HepG2 (cell line): Measurements from ENCODE around the gene TLDC2. TPM values are rescaled to one million over a fixed set of nuclear protein-coding genes. Genes with fewer than 3 reads are reported as not detected.

ENCODE experiments used
- ATAC-seq: fragments of 200-7000 bp; cut with Tn5 transposase; 3 replicates; pipeline ENCODE4 v1.9.1; 2020; ENCODE audit warnings: mild to moderate bottlenecking, moderate library complexity
- BruUV-seq: library from RNA; stranded (reverse); fragments of 400-500 nt; replicated peaks from 2 replicates; lab custom pipeline; 2021; lab: Mats Ljungman, UMichigan
- CTCF ChIA-PET: fragments of 300-600 bp; formaldehyde crosslinking; extraction: SDS; loops from one replicate; lab custom pipeline; 2021; ENCODE audit warnings: low total read pairs, inconsistent platforms, low intra/inter-chr PET ratio; lab: Yijun Ruan, JAX
- POLR2A ChIA-PET: fragments of 350-600 bp; sonication (Branson Sonifier 250); formaldehyde crosslinking; loops from one replicate; lab custom pipeline; 2020; ENCODE audit warnings: antibody characterized with exemption, inconsistent platforms; lab: Yijun Ruan, JAX
- DNase-seq: peaks from one replicate; pipeline ENCODE4 v3.0.0-alpha.2; 2015; ENCODE audit warnings: low spot score
- FAIRE-seq: peaks from 3 replicates; lab custom pipeline; 2011; peaks lifted over from hg19 to GRCh38; lab: Jason Lieb, UNC
- H2AFZ ChIP-seq: one replicate; pipeline ENCODE4 v1.6.1; 2011; ENCODE audit warnings: low read length, inconsistent platforms
- H3K27ac ChIP-seq: fragments of 300-600 bp; 3 replicates; pipeline ENCODE4 v1.8.0; 2011; ENCODE audit warnings: mixed run types, mild to moderate bottlenecking, mixed read lengths, low read length, inconsistent platforms; ENCODE audit not compliant: insufficient read depth; ENCODE audit errors: extremely low read length
- H3K27me3 ChIP-seq, 2 experiments: fragments of 200-600 bp in 1 of 2; 2 replicates in 1 of 2; 3 replicates in 1 of 2; pipeline versions ENCODE4 v1.6.0 to v1.8.0; 2011; ENCODE audit warnings: low read length in 2 of 2, mild to moderate bottlenecking in 2 of 2, moderate library complexity in 2 of 2, inconsistent platforms in 1 of 2; ENCODE audit not compliant: insufficient read depth in 2 of 2, control insufficient read depth in 1 of 2
- H3K36me3 ChIP-seq, 2 experiments: fragments of 200-600 bp in 1 of 2; replicated peaks in 1 of 2; 2 replicates in 1 of 2; 3 replicates in 1 of 2; pipeline versions ENCODE4 v1.5.1 to v1.8.0; 2011; ENCODE audit warnings: low read length in 2 of 2, inconsistent platforms in 1 of 2; ENCODE audit not compliant: insufficient read depth in 2 of 2, control insufficient read depth in 1 of 2
- H3K4me1 ChIP-seq: 2 replicates; pipeline ENCODE4 v1.5.1; 2012; ENCODE audit warnings: low read length, inconsistent platforms; ENCODE audit not compliant: insufficient read depth
- H3K4me2 ChIP-seq: 2 replicates; pipeline ENCODE4 v1.6.0; 2011; ENCODE audit warnings: low read depth, low read length, inconsistent platforms
- H3K4me3 ChIP-seq, 3 experiments: fragments of 200-600 bp in 1 of 3; sonication (generic), shearing (Covaris generic) in 1 of 3; replicated peaks in 1 of 3; 2 replicates each; pipeline ENCODE4 v1.5.1; 2011 to 2016; ENCODE audit warnings: low read length in 3 of 3, inconsistent platforms in 2 of 3, low read depth in 2 of 3, mild to moderate bottlenecking in 2 of 3, control low read depth in 1 of 3, mixed read lengths in 1 of 3; ENCODE audit not compliant: insufficient read depth in 1 of 3
- H3K79me2 ChIP-seq: one replicate; pipeline ENCODE4 v1.6.1; 2011; ENCODE audit warnings: low read length, inconsistent platforms; ENCODE audit not compliant: insufficient read depth
- H3K9ac ChIP-seq: 2 replicates; pipeline ENCODE4 v1.6.0; 2011; ENCODE audit warnings: mild to moderate bottlenecking, low read depth, low read length, inconsistent platforms; ENCODE audit not compliant: insufficient read depth
- H3K9me3 ChIP-seq: 2 replicates; pipeline ENCODE4 v1.5.1; 2012; ENCODE audit warnings: mild to moderate bottlenecking, low read length
- H4K20me1 ChIP-seq: 2 replicates; pipeline ENCODE4 v1.6.0; 2011; ENCODE audit warnings: inconsistent platforms, mild to moderate bottlenecking, low read length, moderate library complexity; ENCODE audit not compliant: insufficient read depth
- E2F5 ChIP-seq: sonication (generic); formaldehyde crosslinking; conservative IDR thresholded peaks from 2 replicates; pipeline ENCODE4 v1.4.0; 2020; ENCODE audit warnings: missing genetic modification reagents
- GLI4 ChIP-seq: sonication (generic); formaldehyde crosslinking; IDR thresholded peaks from 2 replicates; pipeline ENCODE4 v1.5.1; 2020; ENCODE audit warnings: missing genetic modification reagents, mild to moderate bottlenecking, moderate library complexity, borderline replicate concordance
- HNRNPL ChIP-seq: fragments of 200-400 bp; formaldehyde crosslinking; IDR thresholded peaks from 2 replicates; pipeline ENCODE4 v1.6.1; 2017; ENCODE audit warnings: mild to moderate bottlenecking, low read depth, low read length
- NCOA1 ChIP-seq: sonication (generic); formaldehyde crosslinking; IDR thresholded peaks from 2 replicates; pipeline ENCODE4 v1.9.0; 2021; ENCODE audit warnings: missing genetic modification reagents
- RFX3 ChIP-seq: IDR thresholded peaks from 2 replicates; pipeline ENCODE4 v1.6.1; 2016; ENCODE audit warnings: missing biosample characterization, missing genetic modification reagents
- SMC3 ChIP-seq: IDR thresholded peaks from 2 replicates; pipeline ENCODE4 v1.6.1; 2011; ENCODE audit warnings: low read length, improper control_type of control experiment
- THRA ChIP-seq: sonication (generic); formaldehyde crosslinking; IDR thresholded peaks from 2 replicates; pipeline ENCODE4 v1.4.0; 2020; ENCODE audit warnings: missing genetic modification reagents, borderline replicate concordance
- UBTF ChIP-seq: sonication (generic); formaldehyde crosslinking; IDR thresholded peaks from 2 replicates; pipeline ENCODE4 v1.4.0; 2020; ENCODE audit warnings: mild to moderate bottlenecking, missing genetic modification reagents
- YEATS4 ChIP-seq: sonication (generic); formaldehyde crosslinking; IDR thresholded peaks from 2 replicates; pipeline ENCODE4 v1.4.0; 2020; ENCODE audit warnings: missing genetic modification reagents, borderline replicate concordance
- ZNF44 ChIP-seq: sonication (generic); formaldehyde crosslinking; IDR thresholded peaks from 2 replicates; pipeline ENCODE4 v1.5.1; 2020; ENCODE audit warnings: mild to moderate bottlenecking, missing genetic modification reagents
- ZNF530 ChIP-seq: sonication (generic); formaldehyde crosslinking; IDR thresholded peaks from 2 replicates; pipeline ENCODE4 v1.5.0; 2020; ENCODE audit warnings: low read depth, mild to moderate bottlenecking, missing genetic modification reagents
- ZNF788 ChIP-seq: sonication (generic); formaldehyde crosslinking; IDR thresholded peaks from 2 replicates; pipeline ENCODE4 v1.5.0; 2020; ENCODE audit warnings: mild to moderate bottlenecking, missing genetic modification reagents, borderline replicate concordance
- WGBS: methylation state at CpG from one replicate; pipeline ENCODE4 v1.1.6; 2017; ENCODE audit warnings: low lambda C conversion rate; 5-methylcytosine and 5-hydroxymethylcytosine counted together
- in situ Hi-C: cut with HindIII; loops from 2 replicates; pipeline ENCODE4 v1.10.0; 2017; ENCODE audit warnings: low pct_unique_long_range_greater_than_20kb; ENCODE audit not compliant: extremely low pct_ligation_motif_present
- intact Hi-C: fragments of 100-400 bp; cut with micrococcal nuclease; formaldehyde crosslinking; loops from one replicate; pipeline ENCODE4 v1.10.0; 2022; ENCODE audit not compliant: unreplicated experiment
- polyA plus RNA-seq, 8 experiments: library from polyadenylated mRNA; depleted of rRNA in 3 of 8; stranded (reverse) in 7 of 8; unstranded in 1 of 8; fragments of >200 nt; fragmentation: Illumina TruSeq in 4 of 8; extraction: Trizol in 4 of 8; gene quantifications; 2 replicates each; pipeline versions ENCODE4 v1.2.1 to v1.2.3, GENCODE V29; 2011 to 2016; ENCODE audit warnings: low read depth in 4 of 8, missing spikeins in 1 of 8, mixed read lengths in 1 of 8; ENCODE audit not compliant: insufficient read depth in 1 of 8
- total RNA-seq, 5 experiments: library from RNA; depleted of rRNA; stranded (reverse); fragments of >200 nt; fragmentation: Illumina TruSeq; extraction: Trizol; gene quantifications; 2 replicates each; pipeline ENCODE4 v1.2.3, GENCODE V29; 2016; ENCODE audit warnings: low read depth in 1 of 5

The TLDC2 gene
- total and polyA plus RNA-seq, 2 of the 13 experiments (the other 11 are each of a cell fraction or from before 2014, with no cell fraction given), result 1.5 to 1.6 TPM

GRCh38 chr20:36871640-36872570 lies 4.0 kb upstream of the TLDC2 start (continued):
- TF ChIP-seq UBTF (CRISPR knock-in tag), result peak; percentile 74
- TF ChIP-seq RFX3 (CRISPR knock-in tag), result no peak
- 0 out of 2 replicates have a peak, but pooled peaks have one; percentile 10 for TF ChIP-seq YEATS4

GRCh38 chr20:36872852-36873251 lies 3.1 kb upstream of the TLDC2 start:
- CTCF ChIA-PET, result no interaction called here
- Histone ChIP-seq H3K36me3 (no peaks in the 10 kb centered on the region), H4K20me1 (no peaks in the 10 kb centered on the region), H3K4me1 (peaks cover 63% of the 10 kb centered on the region), H3K9ac (no peak overlapping the region), H3K27me3 (no peaks in the 10 kb centered on the region), H3K79me2 (no peaks in the 10 kb centered on the region), H3K4me3 (peak overlapping the region in 1 of 3 experiments; percentile 64; a peak in 1 of 6 replicates), H3K27ac (no peak overlapping the region), H2AFZ (no peak overlapping the region), H3K9me3 (no peaks in the 10 kb centered on the region), H3K4me2 (peak overlapping the region; percentile 93)
- no peak for FAIRE-seq
- WGBS, result 0% methylated on average over 5 of the region's 5 CpGs
- in situ Hi-C loops, result no loop called here
- ATAC-seq, result no peak
- POLR2A ChIA-PET, result interaction anchor here (1.0 to 3.3 kb wide), 7 partner anchors 10 to 104 kb away, joined by 3 to 39 read pairs (median 10); partner anchors contain the start of gene DSN1
- intact Hi-C loops, result loop anchor here (1.0 to 5.0 kb wide), 3 partner anchors 11 to 36 kb away; no protein-coding TSS in a partner anchor
- no TSS peak for BruUV-seq
- no peak for DNase-seq
- no peak for TF ChIP-seq THRA (CRISPR knock-in tag)
- TF ChIP-seq ZNF788, result 0 out of 2 replicates have a peak, but pooled peaks have one; percentile 30
- 0 out of 2 replicates have a peak, but pooled peaks have one; percentile 2 for TF ChIP-seq UBTF (CRISPR knock-in tag)
- no peak for TF ChIP-seq SMC3
- TF ChIP-seq GLI4 (CRISPR knock-in tag), result 0 out of 2 replicates have a peak, but pooled peaks have one; percentile 51
- TF ChIP-seq E2F5 (CRISPR knock-in tag), result no peak
- TF ChIP-seq NCOA1 (CRISPR knock-in tag), result 0 out of 2 replicates have a peak, but pooled peaks have one; percentile 66
- TF ChIP-seq ZNF530 (CRISPR knock-in tag), result no peak
- TF ChIP-seq HNRNPL, result 0 out of 2 replicates have a peak, but pooled peaks have one; percentile 58
- TF ChIP-seq ZNF44 (CRISPR knock-in tag), result 0 out of 2 replicates have a peak, but pooled peaks have one; percentile 8
